ENCODE results near the gene AP3S2. TPM values are rescaled to one million over a fixed set of nuclear protein-coding genes. Genes with fewer than 3 reads are reported as not detected.
"Not testable (repeated sequence)": the region's sequence is repeated elsewhere in the genome, so short reads cannot be mapped to it uniquely, and the experiment has no call there.

The AP3S2 gene
- total and polyA plus RNA-seq, 4 donors = 8.4 to 73.5 (median 25.9) TPM

DNA sequence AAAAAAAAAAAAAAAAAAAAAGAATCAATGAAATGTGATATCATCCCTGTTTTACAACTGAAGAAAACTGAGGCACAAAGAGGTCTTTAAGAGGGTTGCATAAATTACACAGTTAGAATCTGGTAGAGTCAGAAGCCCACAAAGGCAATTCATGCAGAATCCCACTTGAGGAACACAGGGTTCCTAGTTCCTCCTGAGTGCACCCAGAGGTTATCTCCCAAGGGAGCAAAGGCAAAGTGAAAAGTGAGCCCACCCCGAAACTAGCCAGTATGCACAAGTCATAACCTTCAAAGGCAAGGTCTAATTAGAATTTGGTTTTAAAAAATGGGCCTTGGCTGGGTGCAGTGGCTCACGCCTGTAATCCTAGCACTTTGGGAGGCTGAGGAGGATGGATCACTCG, 37.8 kb downstream of the AP3S2 start:
- Histone ChIP-seq H3K4me3 (ENCODE audit: low read depth in 1 of 3, low read length in 3 of 3) (no peak overlapping the region), H3K4me1 (ENCODE audit: control insufficient read depth in 4 of 4, insufficient read depth in 4 of 4, low read length in 3 of 4) (peaks cover 5 to 34% (median 24%) of the 10 kb centered on the region in 4 donors), H3K36me3 (ENCODE audit: control insufficient read depth in 4 of 4, insufficient read depth in 3 of 4, low read depth in 1 of 4, low read length in 3 of 4) (peaks cover 0 to 9% (median 2%) of the 10 kb centered on the region in 4 donors), H3K27ac (ENCODE audit: low read depth in 1 of 2, low read length in 2 of 2) (no peak overlapping the region), H3K9me3 (ENCODE audit: control insufficient read depth in 4 of 4, low read length in 3 of 4) (no peaks in the 10 kb centered on the region), H3K9ac (ENCODE audit: low read depth in 1 of 2, low read length in 2 of 2) (no peak overlapping the region), H3K27me3 (ENCODE audit: control insufficient read depth in 4 of 4, insufficient read depth in 4 of 4, low read length in 3 of 4) (no peaks in the 10 kb centered on the region)
- DNase-seq (ENCODE audit: low spot score) = no peak
- TF ChIP-seq EGR1 (IDR thresholded peaks at IDR 0.05; ENCODE audit: low read depth in 2 of 2) (no peak), TAF1 (conservative IDR thresholded peaks at IDR 0.05) (no peak), JUND (IDR thresholded peaks at IDR 0.05) (no peak), HNF4G (IDR thresholded peaks at IDR 0.05) (no peak), RXRA (IDR thresholded peaks at IDR 0.05) (no peak), NR2F2 (IDR thresholded peaks at IDR 0.05) (no peak), HNF4A (conservative IDR thresholded peaks at IDR 0.05) (no peak), YY1 (IDR thresholded peaks at IDR 0.05) (no peak), FOXA1 (IDR thresholded peaks at IDR 0.05) (no peak), FOXA2 (IDR thresholded peaks at IDR 0.05) (no peak), GABPA (IDR thresholded peaks at IDR 0.05 in 1 of 2, conservative IDR thresholded peaks at IDR 0.05 in 1 of 2) (no peak), RAD21 (IDR thresholded peaks at IDR 0.05) (no peak), SP1 (IDR thresholded peaks at IDR 0.05) (no peak)
- TF ChIP-seq, protein P1, sequence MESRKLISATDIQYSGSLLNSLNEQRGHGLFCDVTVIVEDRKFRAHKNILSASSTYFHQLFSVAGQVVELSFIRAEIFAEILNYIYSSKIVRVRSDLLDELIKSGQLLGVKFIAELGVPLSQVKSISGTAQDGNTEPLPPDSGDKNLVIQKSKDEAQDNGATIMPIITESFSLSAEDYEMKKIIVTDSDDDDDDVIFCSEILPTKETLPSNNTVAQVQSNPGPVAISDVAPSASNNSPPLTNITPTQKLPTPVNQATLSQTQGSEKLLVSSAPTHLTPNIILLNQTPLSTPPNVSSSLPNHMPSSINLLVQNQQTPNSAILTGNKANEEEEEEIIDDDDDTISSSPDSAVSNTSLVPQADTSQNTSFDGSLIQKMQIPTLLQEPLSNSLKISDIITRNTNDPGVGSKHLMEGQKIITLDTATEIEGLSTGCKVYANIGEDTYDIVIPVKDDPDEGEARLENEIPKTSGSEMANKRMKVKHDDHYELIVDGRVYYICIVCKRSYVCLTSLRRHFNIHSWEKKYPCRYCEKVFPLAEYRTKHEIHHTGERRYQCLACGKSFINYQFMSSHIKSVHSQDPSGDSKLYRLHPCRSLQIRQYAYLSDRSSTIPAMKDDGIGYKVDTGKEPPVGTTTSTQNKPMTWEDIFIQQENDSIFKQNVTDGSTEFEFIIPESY (IDR thresholded peaks at IDR 0.05) = no peak
- TF ChIP-seq, protein P2, sequence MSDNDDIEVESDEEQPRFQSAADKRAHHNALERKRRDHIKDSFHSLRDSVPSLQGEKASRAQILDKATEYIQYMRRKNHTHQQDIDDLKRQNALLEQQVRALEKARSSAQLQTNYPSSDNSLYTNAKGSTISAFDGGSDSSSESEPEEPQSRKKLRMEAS (IDR thresholded peaks at IDR 0.05) = no peak
- TF ChIP-seq, protein P3, sequence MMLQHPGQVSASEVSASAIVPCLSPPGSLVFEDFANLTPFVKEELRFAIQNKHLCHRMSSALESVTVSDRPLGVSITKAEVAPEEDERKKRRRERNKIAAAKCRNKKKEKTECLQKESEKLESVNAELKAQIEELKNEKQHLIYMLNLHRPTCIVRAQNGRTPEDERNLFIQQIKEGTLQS (IDR thresholded peaks at IDR 0.05) = no peak
- TF ChIP-seq, protein P4, sequence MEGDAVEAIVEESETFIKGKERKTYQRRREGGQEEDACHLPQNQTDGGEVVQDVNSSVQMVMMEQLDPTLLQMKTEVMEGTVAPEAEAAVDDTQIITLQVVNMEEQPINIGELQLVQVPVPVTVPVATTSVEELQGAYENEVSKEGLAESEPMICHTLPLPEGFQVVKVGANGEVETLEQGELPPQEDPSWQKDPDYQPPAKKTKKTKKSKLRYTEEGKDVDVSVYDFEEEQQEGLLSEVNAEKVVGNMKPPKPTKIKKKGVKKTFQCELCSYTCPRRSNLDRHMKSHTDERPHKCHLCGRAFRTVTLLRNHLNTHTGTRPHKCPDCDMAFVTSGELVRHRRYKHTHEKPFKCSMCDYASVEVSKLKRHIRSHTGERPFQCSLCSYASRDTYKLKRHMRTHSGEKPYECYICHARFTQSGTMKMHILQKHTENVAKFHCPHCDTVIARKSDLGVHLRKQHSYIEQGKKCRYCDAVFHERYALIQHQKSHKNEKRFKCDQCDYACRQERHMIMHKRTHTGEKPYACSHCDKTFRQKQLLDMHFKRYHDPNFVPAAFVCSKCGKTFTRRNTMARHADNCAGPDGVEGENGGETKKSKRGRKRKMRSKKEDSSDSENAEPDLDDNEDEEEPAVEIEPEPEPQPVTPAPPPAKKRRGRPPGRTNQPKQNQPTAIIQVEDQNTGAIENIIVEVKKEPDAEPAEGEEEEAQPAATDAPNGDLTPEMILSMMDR (IDR thresholded peaks at IDR 0.05; ENCODE audit: low read depth, low read length, missing input control) = no peak
- TF ChIP-seq, protein P5, sequence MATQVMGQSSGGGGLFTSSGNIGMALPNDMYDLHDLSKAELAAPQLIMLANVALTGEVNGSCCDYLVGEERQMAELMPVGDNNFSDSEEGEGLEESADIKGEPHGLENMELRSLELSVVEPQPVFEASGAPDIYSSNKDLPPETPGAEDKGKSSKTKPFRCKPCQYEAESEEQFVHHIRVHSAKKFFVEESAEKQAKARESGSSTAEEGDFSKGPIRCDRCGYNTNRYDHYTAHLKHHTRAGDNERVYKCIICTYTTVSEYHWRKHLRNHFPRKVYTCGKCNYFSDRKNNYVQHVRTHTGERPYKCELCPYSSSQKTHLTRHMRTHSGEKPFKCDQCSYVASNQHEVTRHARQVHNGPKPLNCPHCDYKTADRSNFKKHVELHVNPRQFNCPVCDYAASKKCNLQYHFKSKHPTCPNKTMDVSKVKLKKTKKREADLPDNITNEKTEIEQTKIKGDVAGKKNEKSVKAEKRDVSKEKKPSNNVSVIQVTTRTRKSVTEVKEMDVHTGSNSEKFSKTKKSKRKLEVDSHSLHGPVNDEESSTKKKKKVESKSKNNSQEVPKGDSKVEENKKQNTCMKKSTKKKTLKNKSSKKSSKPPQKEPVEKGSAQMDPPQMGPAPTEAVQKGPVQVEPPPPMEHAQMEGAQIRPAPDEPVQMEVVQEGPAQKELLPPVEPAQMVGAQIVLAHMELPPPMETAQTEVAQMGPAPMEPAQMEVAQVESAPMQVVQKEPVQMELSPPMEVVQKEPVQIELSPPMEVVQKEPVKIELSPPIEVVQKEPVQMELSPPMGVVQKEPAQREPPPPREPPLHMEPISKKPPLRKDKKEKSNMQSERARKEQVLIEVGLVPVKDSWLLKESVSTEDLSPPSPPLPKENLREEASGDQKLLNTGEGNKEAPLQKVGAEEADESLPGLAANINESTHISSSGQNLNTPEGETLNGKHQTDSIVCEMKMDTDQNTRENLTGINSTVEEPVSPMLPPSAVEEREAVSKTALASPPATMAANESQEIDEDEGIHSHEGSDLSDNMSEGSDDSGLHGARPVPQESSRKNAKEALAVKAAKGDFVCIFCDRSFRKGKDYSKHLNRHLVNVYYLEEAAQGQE (IDR thresholded peaks at IDR 0.05) = no peak
- WGBS = 96% methylated on average over 3 of the region's 3 CpGs

DNA sequence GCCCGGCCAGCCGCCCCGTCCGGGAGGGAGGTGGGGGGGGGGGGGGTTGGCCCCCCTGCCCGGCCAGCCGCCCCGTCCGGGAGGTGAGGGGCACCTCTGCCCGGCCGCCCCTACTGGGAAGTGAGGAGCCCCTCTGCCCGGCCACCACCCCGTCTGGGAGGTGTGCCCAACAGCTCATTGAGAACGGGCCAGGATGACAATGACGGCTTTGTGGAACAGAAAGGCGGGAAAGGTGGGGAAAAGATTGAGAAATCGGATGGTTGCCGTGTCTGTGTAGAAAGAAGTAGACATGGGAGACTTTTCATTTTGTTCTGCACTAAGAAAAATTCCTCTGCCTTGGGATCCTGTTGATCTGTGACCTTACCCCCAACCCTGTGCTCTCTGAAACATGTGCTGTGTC, 38.9 kb downstream of the AP3S2 start:
- not testable (repeated sequence) for DNase-seq (ENCODE audit: low spot score); H3K9me3 ChIP-seq (ENCODE audit: control insufficient read depth in 4 of 4, low read length in 3 of 4); H3K27ac ChIP-seq (ENCODE audit: low read depth in 1 of 2, low read length in 2 of 2); H3K36me3 ChIP-seq (ENCODE audit: control insufficient read depth in 4 of 4, insufficient read depth in 3 of 4, low read depth in 1 of 4, low read length in 3 of 4); H3K9ac ChIP-seq (ENCODE audit: low read depth in 1 of 2, low read length in 2 of 2); H3K27me3 ChIP-seq (ENCODE audit: control insufficient read depth in 4 of 4, insufficient read depth in 4 of 4, low read length in 3 of 4); H3K4me3 ChIP-seq (ENCODE audit: low read depth in 1 of 3, low read length in 3 of 3)
- peaks cover 5 to 29% (median 22%) of the 10 kb centered on the region in 4 donors for H3K4me1 ChIP-seq (ENCODE audit: control insufficient read depth in 4 of 4, insufficient read depth in 4 of 4, low read length in 3 of 4)
- 88% methylated on average over 11 of the region's 17 CpGs for WGBS
